Liver (tissue), 9 donors: ENCODE data around the gene H2BW1. TPM values are rescaled to one million over a fixed set of nuclear protein-coding genes. Genes with fewer than 3 reads are reported as not detected.
"Not testable (repeated sequence)": the region's sequence is repeated elsewhere in the genome, so short reads cannot be mapped to it uniquely, and the experiment has no call there.

ENCODE experiments used
- DNase-seq: peaks from one replicate; pipeline ENCODE4 v3.0.0-alpha.2; 2017; ENCODE audit warnings: low spot score
- H3K27ac ChIP-seq, 2 donors: one replicate each; pipeline ENCODE4 v1.7.0; 2013; ENCODE audit warnings: inconsistent platforms in 2 of 2, low read length in 2 of 2, control low read depth in 1 of 2, low read depth in 1 of 2, mild to moderate bottlenecking in 1 of 2
- H3K27me3 ChIP-seq, 4 donors: one replicate each; pipeline versions ENCODE4 v1.6.1 to v1.7.0; 2013; ENCODE audit warnings: low read length in 3 of 4, inconsistent platforms in 1 of 4, mild to moderate bottlenecking in 1 of 4, moderate library complexity in 1 of 4; ENCODE audit not compliant: control insufficient read depth in 4 of 4, insufficient read depth in 4 of 4
- H3K36me3 ChIP-seq, 4 donors: one replicate each; pipeline versions ENCODE4 v1.6.1 to v1.7.0; 2013; ENCODE audit warnings: low read length in 3 of 4, mild to moderate bottlenecking in 3 of 4, low read depth in 1 of 4, moderate library complexity in 1 of 4; ENCODE audit not compliant: control insufficient read depth in 4 of 4, insufficient read depth in 3 of 4
- H3K4me1 ChIP-seq, 4 donors: one replicate each; pipeline versions ENCODE4 v1.6.1 to v1.7.0; 2013; ENCODE audit warnings: low read length in 3 of 4, mild to moderate bottlenecking in 3 of 4, moderate library complexity in 1 of 4; ENCODE audit not compliant: control insufficient read depth in 4 of 4, insufficient read depth in 4 of 4
- H3K4me3 ChIP-seq, 3 donors: one replicate each; pipeline versions ENCODE4 v1.6.1 to v1.7.0; 2013; ENCODE audit warnings: low read length in 3 of 3, control low read depth in 1 of 3, low read depth in 1 of 3, mild to moderate bottlenecking in 1 of 3
- H3K9ac ChIP-seq, 2 donors: one replicate each; pipeline ENCODE4 v1.7.0; 2013; ENCODE audit warnings: low read length in 2 of 2, mild to moderate bottlenecking in 2 of 2, moderate library complexity in 2 of 2, control low read depth in 1 of 2, low read depth in 1 of 2
- H3K9me3 ChIP-seq, 4 donors: one replicate each; pipeline versions ENCODE4 v1.6.1 to v1.7.0; 2013; ENCODE audit warnings: low read length in 3 of 4; ENCODE audit not compliant: control insufficient read depth in 4 of 4
- EGR1 ChIP-seq, 2 donors: IDR thresholded peaks; 2 replicates each; pipeline ENCODE4 v1.6.1; 2016 to 2018; ENCODE audit warnings: antibody characterized with exemption in 2 of 2, low read depth in 2 of 2
- FOXA1 ChIP-seq: IDR thresholded peaks from 2 replicates; pipeline ENCODE4 v1.6.1; 2016; ENCODE audit warnings: antibody characterized with exemption
- FOXA2 ChIP-seq: IDR thresholded peaks from 2 replicates; pipeline ENCODE4 v1.6.1; 2016; ENCODE audit warnings: antibody characterized with exemption
- GABPA ChIP-seq, 2 donors: IDR thresholded peaks in 1 of 2; conservative IDR thresholded peaks in 1 of 2; 2 replicates each; pipeline ENCODE4 v1.6.1; 2016; ENCODE audit warnings: antibody characterized with exemption in 2 of 2, mild to moderate bottlenecking in 1 of 2, moderate library complexity in 1 of 2
- HNF4A ChIP-seq, 2 donors: conservative IDR thresholded peaks; 2 replicates each; pipeline ENCODE4 v1.6.1; 2016; ENCODE audit warnings: antibody characterized with exemption in 2 of 2, mild to moderate bottlenecking in 2 of 2
- HNF4G ChIP-seq: IDR thresholded peaks from 2 replicates; pipeline ENCODE4 v1.6.1; 2016; ENCODE audit warnings: antibody characterized with exemption
- JUND ChIP-seq, 2 donors: IDR thresholded peaks; 2 replicates each; pipeline ENCODE4 v1.6.1; 2016; ENCODE audit warnings: antibody characterized with exemption in 2 of 2
- NR2F2 ChIP-seq: IDR thresholded peaks from 2 replicates; pipeline ENCODE4 v1.6.1; 2016; ENCODE audit warnings: antibody characterized with exemption
- RAD21 ChIP-seq, 2 donors: IDR thresholded peaks; 2 replicates each; pipeline ENCODE4 v1.6.1; 2016; ENCODE audit warnings: antibody characterized with exemption in 2 of 2, mild to moderate bottlenecking in 2 of 2
- RXRA ChIP-seq, 2 donors: IDR thresholded peaks; 2 replicates each; pipeline ENCODE4 v1.6.1; 2017 to 2018; ENCODE audit warnings: antibody characterized with exemption in 2 of 2, mild to moderate bottlenecking in 1 of 2
- SP1 ChIP-seq: IDR thresholded peaks from 2 replicates; pipeline ENCODE4 v1.6.1; 2018; ENCODE audit warnings: antibody characterized with exemption, mild to moderate bottlenecking
- TAF1 ChIP-seq: conservative IDR thresholded peaks from 2 replicates; pipeline ENCODE4 v1.6.1; 2016; ENCODE audit warnings: antibody characterized with exemption, mild to moderate bottlenecking
- YY1 ChIP-seq: IDR thresholded peaks from 2 replicates; pipeline ENCODE4 v1.6.1; 2016; ENCODE audit warnings: antibody characterized with exemption, mild to moderate bottlenecking
- WGBS: extraction: QIAGEN DNeasy Blood & Tissue Kit; methylation state at CpG from one replicate; pipeline ENCODE4 v1.1.7; 2013; 5-methylcytosine and 5-hydroxymethylcytosine counted together
- polyA plus RNA-seq, 2 donors: library from polyadenylated mRNA; stranded (reverse) in 1 of 2; unstranded in 1 of 2; fragments of 200-250 nt in 1 of 2; fragments of >200 nt in 1 of 2; fragmentation: Nextera tagmentation in 1 of 2; extraction: Ambion mirVana in 1 of 2; gene quantifications; one replicate each; pipeline versions ENCODE4 v1.2.1 to v1.2.3, GENCODE V29; 2013 to 2015
- total RNA-seq, 2 donors: library from RNA; depleted of rRNA; stranded (reverse); fragments of >200 nt; gene quantifications; one replicate each; pipeline ENCODE4 v1.2.3, GENCODE V29; 2014
- TF ChIP-seq, protein P1 (sequence below): IDR thresholded peaks from 2 replicates; pipeline ENCODE4 v1.6.1; 2016; ENCODE audit warnings: antibody characterized with exemption
- TF ChIP-seq, protein P2 (sequence below): IDR thresholded peaks from 2 replicates; pipeline ENCODE4 v1.6.1; 2016; ENCODE audit warnings: antibody characterized with exemption
- TF ChIP-seq, protein P3 (sequence below): IDR thresholded peaks from 2 replicates; pipeline ENCODE4 v1.6.1; 2016; ENCODE audit warnings: antibody characterized with exemption, mild to moderate bottlenecking
- TF ChIP-seq, protein P4 (sequence below): IDR thresholded peaks from 2 replicates; pipeline ENCODE4 v1.6.1; 2016; ENCODE audit warnings: antibody characterized with exemption
- TF ChIP-seq, protein P5 (sequence below): fragments of 150-350 bp; IDR thresholded peaks from 2 replicates; pipeline ENCODE4 v1.5.1; 2017; ENCODE audit warnings: improper control_type of control experiment, low read depth, low read length; ENCODE audit not compliant: missing input control
- donor health status: healthy.
- donor health status: healthy.
- donor health status: healthy.
- donor health status: healthy.
- donor health status: healthy.

Gene H2BW1, protein sequence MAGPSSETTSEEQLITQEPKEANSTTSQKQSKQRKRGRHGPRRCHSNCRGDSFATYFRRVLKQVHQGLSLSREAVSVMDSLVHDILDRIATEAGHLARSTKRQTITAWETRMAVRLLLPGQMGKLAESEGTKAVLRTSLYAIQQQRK
- total RNA-seq (not detected), polyA plus RNA-seq (not detected)

DNA sequence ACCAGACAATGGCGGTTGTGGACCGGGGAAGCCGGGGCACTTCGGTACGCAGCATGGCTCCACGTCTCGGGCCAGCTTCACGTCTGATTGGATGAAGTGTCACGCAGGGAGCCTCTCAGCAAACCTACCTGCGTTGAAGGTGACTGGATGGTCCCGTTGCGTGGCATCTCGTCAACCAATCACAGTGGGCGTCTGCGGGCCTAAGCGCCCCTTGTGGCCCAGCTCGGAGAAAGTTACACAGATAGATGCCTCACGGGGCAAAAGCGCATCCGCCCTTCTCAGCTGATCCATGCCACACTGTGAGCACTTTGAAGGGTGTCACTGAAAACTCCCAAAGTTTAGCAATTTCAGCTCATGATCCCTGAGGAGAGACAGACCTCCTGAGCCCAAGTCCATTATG, at the start of gene H2BW1:
Gene H2BW1 (minus strand): TSS at position 103 of the 400 bp plus-strand sequence. CDS start 132 bp downstream, outside the sequence.
- no peak for DNase-seq
- WGBS: 91% methylated on average over 20 of the region's 20 CpGs
- H3K9ac ChIP-seq: no peak within 1 kb of the TSS
- no peak for TF ChIP-seq EGR1 (IDR thresholded peaks at IDR 0.05; ENCODE audit: low read depth in 2 of 2)
- TF ChIP-seq, protein P1, sequence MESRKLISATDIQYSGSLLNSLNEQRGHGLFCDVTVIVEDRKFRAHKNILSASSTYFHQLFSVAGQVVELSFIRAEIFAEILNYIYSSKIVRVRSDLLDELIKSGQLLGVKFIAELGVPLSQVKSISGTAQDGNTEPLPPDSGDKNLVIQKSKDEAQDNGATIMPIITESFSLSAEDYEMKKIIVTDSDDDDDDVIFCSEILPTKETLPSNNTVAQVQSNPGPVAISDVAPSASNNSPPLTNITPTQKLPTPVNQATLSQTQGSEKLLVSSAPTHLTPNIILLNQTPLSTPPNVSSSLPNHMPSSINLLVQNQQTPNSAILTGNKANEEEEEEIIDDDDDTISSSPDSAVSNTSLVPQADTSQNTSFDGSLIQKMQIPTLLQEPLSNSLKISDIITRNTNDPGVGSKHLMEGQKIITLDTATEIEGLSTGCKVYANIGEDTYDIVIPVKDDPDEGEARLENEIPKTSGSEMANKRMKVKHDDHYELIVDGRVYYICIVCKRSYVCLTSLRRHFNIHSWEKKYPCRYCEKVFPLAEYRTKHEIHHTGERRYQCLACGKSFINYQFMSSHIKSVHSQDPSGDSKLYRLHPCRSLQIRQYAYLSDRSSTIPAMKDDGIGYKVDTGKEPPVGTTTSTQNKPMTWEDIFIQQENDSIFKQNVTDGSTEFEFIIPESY: no peak
- TF ChIP-seq HNF4G: no peak
- no peak for TF ChIP-seq FOXA1
- no peak for TF ChIP-seq FOXA2
- no peak for TF ChIP-seq TAF1
- TF ChIP-seq, protein P2, sequence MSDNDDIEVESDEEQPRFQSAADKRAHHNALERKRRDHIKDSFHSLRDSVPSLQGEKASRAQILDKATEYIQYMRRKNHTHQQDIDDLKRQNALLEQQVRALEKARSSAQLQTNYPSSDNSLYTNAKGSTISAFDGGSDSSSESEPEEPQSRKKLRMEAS: no peak
- no peak for TF ChIP-seq RAD21 (IDR thresholded peaks at IDR 0.05)
- no peak for TF ChIP-seq HNF4A (conservative IDR thresholded peaks at IDR 0.05)
- TF ChIP-seq, protein P3, sequence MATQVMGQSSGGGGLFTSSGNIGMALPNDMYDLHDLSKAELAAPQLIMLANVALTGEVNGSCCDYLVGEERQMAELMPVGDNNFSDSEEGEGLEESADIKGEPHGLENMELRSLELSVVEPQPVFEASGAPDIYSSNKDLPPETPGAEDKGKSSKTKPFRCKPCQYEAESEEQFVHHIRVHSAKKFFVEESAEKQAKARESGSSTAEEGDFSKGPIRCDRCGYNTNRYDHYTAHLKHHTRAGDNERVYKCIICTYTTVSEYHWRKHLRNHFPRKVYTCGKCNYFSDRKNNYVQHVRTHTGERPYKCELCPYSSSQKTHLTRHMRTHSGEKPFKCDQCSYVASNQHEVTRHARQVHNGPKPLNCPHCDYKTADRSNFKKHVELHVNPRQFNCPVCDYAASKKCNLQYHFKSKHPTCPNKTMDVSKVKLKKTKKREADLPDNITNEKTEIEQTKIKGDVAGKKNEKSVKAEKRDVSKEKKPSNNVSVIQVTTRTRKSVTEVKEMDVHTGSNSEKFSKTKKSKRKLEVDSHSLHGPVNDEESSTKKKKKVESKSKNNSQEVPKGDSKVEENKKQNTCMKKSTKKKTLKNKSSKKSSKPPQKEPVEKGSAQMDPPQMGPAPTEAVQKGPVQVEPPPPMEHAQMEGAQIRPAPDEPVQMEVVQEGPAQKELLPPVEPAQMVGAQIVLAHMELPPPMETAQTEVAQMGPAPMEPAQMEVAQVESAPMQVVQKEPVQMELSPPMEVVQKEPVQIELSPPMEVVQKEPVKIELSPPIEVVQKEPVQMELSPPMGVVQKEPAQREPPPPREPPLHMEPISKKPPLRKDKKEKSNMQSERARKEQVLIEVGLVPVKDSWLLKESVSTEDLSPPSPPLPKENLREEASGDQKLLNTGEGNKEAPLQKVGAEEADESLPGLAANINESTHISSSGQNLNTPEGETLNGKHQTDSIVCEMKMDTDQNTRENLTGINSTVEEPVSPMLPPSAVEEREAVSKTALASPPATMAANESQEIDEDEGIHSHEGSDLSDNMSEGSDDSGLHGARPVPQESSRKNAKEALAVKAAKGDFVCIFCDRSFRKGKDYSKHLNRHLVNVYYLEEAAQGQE: no peak
- TF ChIP-seq JUND (IDR thresholded peaks at IDR 0.05): no peak
- no peak for TF ChIP-seq NR2F2
- no peak for TF ChIP-seq RXRA (IDR thresholded peaks at IDR 0.05)
- TF ChIP-seq, protein P4, sequence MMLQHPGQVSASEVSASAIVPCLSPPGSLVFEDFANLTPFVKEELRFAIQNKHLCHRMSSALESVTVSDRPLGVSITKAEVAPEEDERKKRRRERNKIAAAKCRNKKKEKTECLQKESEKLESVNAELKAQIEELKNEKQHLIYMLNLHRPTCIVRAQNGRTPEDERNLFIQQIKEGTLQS: no peak
- TF ChIP-seq, protein P5, sequence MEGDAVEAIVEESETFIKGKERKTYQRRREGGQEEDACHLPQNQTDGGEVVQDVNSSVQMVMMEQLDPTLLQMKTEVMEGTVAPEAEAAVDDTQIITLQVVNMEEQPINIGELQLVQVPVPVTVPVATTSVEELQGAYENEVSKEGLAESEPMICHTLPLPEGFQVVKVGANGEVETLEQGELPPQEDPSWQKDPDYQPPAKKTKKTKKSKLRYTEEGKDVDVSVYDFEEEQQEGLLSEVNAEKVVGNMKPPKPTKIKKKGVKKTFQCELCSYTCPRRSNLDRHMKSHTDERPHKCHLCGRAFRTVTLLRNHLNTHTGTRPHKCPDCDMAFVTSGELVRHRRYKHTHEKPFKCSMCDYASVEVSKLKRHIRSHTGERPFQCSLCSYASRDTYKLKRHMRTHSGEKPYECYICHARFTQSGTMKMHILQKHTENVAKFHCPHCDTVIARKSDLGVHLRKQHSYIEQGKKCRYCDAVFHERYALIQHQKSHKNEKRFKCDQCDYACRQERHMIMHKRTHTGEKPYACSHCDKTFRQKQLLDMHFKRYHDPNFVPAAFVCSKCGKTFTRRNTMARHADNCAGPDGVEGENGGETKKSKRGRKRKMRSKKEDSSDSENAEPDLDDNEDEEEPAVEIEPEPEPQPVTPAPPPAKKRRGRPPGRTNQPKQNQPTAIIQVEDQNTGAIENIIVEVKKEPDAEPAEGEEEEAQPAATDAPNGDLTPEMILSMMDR: no peak
- no peak for TF ChIP-seq YY1
- TF ChIP-seq GABPA (IDR thresholded peaks at IDR 0.05 in 1 of 2, conservative IDR thresholded peaks at IDR 0.05 in 1 of 2): no peak
- TF ChIP-seq SP1: no peak
- H3K27ac ChIP-seq: no peak within 1 kb of the TSS
- no peaks in the 10 kb centered on the region for H3K27me3 ChIP-seq
- peaks cover 0 to 3% (median 0%) of the 10 kb centered on the region in 4 donors for H3K9me3 ChIP-seq
- no peaks in the 10 kb centered on the region for H3K36me3 ChIP-seq
- H3K4me3 ChIP-seq: no peak within 1 kb of the TSS
- no peaks in the 10 kb centered on the region for H3K4me1 ChIP-seq

DNA sequence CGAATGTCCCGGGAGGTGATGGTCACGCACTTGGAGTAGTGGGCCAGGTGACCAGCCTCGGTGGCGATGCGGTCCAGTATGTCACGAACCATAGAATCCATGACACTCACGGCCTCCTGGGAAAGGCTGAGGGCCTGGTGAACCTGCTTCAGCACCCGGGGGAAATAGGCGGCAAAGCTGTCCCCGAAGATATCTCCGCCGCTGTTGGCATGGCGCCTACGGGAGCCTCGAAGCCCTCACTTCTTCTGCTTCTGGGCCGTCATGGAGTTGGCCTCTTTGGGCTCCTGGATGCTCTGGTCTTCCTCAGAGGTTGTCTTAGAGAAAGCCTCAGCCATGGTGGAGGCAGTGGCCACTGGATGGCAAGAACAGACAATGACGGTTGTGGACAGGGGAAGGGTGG, 49.1 kb upstream of the H2BW1 start:
- H3K9ac ChIP-seq, H3K4me1 ChIP-seq, H3K4me3 ChIP-seq, DNase-seq, H3K27ac ChIP-seq, H3K9me3 ChIP-seq, H3K36me3 ChIP-seq, H3K27me3 ChIP-seq: not testable (repeated sequence)
- WGBS: 98% methylated on average over 9 of the region's 18 CpGs

DNA sequence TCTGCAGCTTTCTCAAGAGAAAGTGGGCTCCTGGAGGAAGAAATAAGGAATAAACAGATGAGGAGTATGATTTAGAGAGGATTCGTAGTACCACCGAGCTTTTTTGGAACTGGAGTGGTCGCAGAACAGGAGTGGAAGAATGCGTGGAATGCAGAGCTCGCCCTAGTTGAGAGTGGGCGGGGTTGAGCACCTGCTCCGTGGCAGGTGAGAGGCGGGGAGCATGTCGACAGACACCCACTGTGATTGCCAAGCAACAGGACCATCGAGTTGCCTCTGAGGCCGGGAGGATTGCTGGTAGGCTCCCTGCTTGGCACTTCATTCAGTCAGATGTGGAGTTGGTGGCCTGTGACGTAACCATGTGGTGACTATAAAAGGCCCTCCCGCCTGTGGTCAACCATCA, 41.4 kb upstream of the H2BW1 start:
- not testable (repeated sequence) for H3K27ac ChIP-seq, H3K4me1 ChIP-seq, H3K9ac ChIP-seq, H3K4me3 ChIP-seq, DNase-seq, H3K9me3 ChIP-seq, H3K36me3 ChIP-seq, H3K27me3 ChIP-seq
- no CpG with 5 or more reads among the region's 13 CpGs for WGBS
